ENCODE results near the gene CNTNAP1. TPM values are rescaled to one million over a fixed set of nuclear protein-coding genes. Genes with fewer than 3 reads are reported as not detected.

CNTNAP1 gene
- total RNA-seq, 2 experiments from 2014 or later: 1.8 to 1.9 TPM

DNA sequence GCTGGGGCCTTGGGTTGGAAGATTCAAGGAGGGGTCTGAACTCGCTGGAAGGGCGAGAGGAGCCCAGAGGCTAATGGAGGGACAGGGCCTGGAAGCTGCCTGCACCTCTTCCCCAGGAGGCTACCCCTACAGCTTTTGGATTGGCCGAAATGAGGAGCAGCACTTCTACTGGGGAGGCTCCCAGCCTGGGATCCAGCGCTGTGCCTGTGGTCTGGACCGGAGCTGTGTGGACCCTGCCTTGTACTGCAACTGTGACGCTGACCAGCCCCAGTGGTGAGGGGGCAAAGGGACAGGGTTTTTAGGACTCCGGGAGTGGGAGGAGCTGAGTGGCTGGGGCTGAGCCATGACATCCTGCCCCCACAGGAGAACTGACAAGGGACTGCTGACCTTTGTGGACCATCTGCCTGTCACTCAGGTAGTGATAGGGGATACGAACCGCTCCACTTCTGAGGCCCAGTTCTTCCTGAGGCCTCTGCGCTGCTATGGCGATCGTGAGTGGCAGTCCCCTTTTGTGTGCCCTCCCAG lies 8.8 kb downstream of the CNTNAP1 start:
- ChIA-PET CTCF (interaction anchor here (1.8 kb wide), 1 partner anchor 10 kb away, joined by 4 read pairs; the partner anchor contains the start of gene CCR10), POLR2A (no interaction called here)
- no peaks in the 10 kb centered on the region for H3K27me3 Mint-ChIP-seq
- DNase-seq: no peak
- H3K9me3 Mint-ChIP-seq: no peaks in the 10 kb centered on the region
- H3K27ac Mint-ChIP-seq: no peak overlapping the region
- peaks cover 2% of the 10 kb centered on the region for H3K36me3 Mint-ChIP-seq
- H3K4me1 Mint-ChIP-seq (ENCODE audit: low read depth): no peaks in the 10 kb centered on the region
- intact Hi-C loops (cut with micrococcal nuclease): no loop called here
- H3K4me3 Mint-ChIP-seq: no peak overlapping the region

DNA sequence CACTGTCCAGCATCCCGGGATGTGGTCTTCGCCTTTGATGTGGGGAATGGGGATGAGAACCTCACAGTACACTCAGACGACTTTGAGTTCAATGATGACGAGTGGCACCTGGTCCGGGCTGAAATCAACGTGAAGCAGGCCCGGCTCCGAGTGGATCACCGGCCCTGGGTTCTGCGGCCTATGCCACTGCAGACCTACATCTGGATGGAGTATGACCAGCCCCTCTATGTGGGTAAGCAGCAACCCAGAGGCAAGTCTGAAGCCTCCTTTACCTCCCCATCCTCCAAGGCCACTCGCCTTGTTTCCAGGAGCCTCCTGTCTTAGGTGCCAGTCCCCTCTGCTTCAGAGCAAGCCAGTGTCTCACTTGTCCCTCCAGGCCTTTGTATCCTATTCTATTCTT lies 10.2 kb downstream of the CNTNAP1 start:
- Mint-ChIP-seq H3K9me3 (no peaks in the 10 kb centered on the region), H3K4me1 (ENCODE audit: low read depth) (no peaks in the 10 kb centered on the region), H3K4me3 (no peak overlapping the region), H3K36me3 (peaks cover under 1% of the 10 kb centered on the region), H3K27me3 (no peaks in the 10 kb centered on the region), H3K27ac (no peak overlapping the region)
- POLR2A ChIA-PET: no interaction called here
- DNase-seq: no peak
- CTCF ChIA-PET: interaction anchor here (0.6 to 1.8 kb wide), 2 partner anchors 11 to 71 kb away, joined by 3 to 4 read pairs; partner anchors contain the start of gene CCR10
- intact Hi-C loops (cut with micrococcal nuclease): no loop called here

DNA sequence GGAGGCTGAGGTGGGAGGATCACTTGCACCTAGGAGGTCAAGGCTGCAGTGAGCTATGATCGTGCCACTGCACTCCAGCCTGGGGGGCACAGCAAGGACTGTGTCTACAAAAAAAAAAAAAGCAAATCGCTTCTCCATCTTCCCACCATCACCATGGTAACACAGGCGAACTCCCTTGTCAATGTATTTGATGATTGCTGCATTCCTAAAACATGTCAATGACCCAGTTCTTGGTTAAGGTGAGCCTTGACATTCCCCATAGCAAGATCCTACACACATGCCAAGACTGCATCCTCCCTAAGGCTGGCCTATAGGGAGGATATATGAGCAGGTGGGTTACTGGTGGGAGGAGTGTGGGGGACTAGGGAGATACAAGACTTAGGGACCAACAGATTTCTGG lies 12.2 kb downstream of the CNTNAP1 start:
- Mint-ChIP-seq H3K36me3 (peaks cover 4% of the 10 kb centered on the region), H3K4me1 (ENCODE audit: low read depth) (no peaks in the 10 kb centered on the region), H3K27me3 (no peaks in the 10 kb centered on the region), H3K27ac (no peak overlapping the region), H3K4me3 (no peak overlapping the region), H3K9me3 (no peaks in the 10 kb centered on the region)
- DNase-seq: no peak
- CTCF ChIA-PET: no interaction called here
- POLR2A ChIA-PET: no interaction called here
- intact Hi-C loops (cut with micrococcal nuclease): no loop called here

DNA sequence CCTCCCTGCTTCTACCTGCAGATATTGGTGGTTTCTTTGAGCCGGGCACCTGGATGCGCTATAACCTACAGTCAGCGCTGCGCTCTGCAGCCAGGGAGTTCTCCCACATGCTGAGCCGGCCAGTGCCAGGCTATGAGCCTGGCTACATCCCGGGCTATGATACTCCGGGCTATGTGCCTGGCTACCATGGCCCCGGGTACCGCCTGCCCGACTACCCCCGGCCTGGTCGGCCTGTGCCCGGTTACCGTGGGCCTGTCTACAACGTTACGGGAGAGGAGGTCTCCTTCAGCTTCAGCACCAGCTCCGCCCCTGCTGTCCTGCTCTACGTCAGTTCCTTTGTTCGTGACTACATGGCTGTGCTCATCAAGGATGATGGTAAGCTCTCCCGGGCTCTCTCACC lies 13.2 kb downstream of the CNTNAP1 start:
- DNase-seq: no peak
- H3K4me1 Mint-ChIP-seq (ENCODE audit: low read depth): no peaks in the 10 kb centered on the region
- H3K36me3 Mint-ChIP-seq: peaks cover 7% of the 10 kb centered on the region
- no peak overlapping the region for H3K27ac Mint-ChIP-seq
- no peaks in the 10 kb centered on the region for H3K27me3 Mint-ChIP-seq
- no peak overlapping the region for H3K4me3 Mint-ChIP-seq
- CTCF ChIA-PET: no interaction called here
- intact Hi-C loops (cut with micrococcal nuclease): no loop called here
- POLR2A ChIA-PET: no interaction called here
- H3K9me3 Mint-ChIP-seq: no peaks in the 10 kb centered on the region

DNA sequence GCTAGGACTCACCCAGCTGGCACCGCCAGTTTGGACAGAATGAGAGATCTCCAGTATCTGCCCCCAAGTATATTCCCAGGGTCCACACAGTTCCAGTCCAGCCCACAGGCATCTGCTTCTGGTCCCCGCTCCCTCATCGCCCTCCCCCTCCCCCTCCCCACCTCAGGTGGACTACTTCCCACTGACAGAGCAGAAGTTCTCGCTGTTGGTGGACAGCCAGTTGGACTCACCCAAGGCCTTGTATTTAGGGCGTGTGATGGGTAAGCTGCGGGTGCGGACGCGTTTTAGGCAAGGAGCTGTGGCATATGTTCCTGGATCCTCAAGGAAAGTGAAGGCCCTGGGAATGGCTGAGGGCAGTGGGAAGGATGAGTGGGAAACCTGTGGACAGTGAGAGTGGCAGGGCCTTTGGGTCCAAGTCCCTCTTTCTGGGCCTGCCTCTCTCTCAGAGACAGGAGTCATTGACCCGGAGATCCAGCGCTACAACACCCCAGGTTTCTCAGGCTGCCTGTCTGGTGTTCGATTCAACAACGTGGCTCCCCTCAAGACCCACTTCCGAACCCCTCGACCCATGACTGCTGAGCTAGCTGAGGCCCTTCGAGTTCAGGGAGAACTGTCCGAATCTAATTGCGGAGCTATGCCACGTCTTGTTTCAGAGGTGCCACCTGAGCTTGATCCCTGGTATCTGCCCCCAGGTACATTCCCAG lies 14.9 kb downstream of the CNTNAP1 start:
- Mint-ChIP-seq H3K4me3 (no peak overlapping the region), H3K4me1 (ENCODE audit: low read depth) (no peaks in the 10 kb centered on the region), H3K27me3 (no peaks in the 10 kb centered on the region), H3K36me3 (peaks cover 19% of the 10 kb centered on the region), H3K9me3 (no peaks in the 10 kb centered on the region), H3K27ac (no peak overlapping the region)
- POLR2A ChIA-PET: no interaction called here
- CTCF ChIA-PET: no interaction called here
- intact Hi-C loops (cut with micrococcal nuclease): no loop called here
- DNase-seq: no peak

DNA sequence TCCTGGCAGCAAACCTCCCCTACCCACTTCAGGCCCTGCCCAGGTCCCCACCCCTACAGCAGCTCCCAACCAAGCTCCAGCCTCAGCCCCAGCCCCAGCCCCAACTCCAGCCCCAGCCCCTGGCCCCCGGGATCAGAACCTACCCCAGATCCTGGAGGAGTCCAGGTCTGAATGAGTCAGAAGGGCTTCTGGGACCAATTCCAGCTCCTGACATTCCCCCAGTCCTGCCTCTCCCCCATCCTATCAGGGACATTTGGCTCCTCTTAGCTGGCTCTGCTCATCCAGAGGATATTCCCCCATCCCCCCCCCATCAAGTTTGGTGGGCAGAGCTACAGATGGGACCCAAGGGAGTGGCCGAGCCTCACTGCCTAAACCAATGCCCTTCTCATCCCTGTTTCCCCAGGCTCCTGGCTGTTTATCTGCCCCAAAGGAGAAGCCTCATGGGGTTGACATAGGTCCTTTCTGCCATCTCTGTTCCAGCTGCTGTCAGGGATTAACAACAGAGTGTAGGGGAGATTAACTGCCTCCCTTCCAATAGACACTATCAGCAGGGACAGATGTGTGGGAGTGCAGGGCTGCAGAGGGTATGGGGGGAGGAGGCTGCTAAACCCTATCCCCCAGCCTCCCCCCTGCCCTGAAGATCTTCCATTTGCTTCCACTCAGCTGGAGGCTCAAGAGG lies 16.5 kb downstream of the CNTNAP1 start:
- no peaks in the 10 kb centered on the region for H3K9me3 Mint-ChIP-seq
- ChIA-PET POLR2A (no interaction called here), CTCF (interaction anchor here (1.2 kb wide), 1 partner anchor 229 kb away, joined by 3 read pairs; no protein-coding TSS in a partner anchor)

DNA sequence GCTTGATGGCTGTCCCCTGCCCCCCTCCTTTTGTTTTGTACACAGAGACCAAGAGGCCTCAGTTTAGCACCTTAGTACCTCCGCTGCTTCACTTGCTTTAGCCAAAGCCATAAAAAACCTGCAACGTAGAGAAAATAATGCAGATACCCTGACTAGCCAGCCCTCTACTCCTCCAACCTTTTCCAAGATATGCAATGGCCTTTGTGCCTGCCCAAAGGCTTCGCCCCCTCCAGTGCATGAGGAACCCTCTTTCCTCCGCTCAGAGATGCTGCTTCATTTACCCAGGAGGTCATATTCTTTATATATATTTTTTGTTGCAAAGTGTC lies 17.0 kb downstream of the CNTNAP1 start:
- H3K36me3 Mint-ChIP-seq: peaks cover 37% of the 10 kb centered on the region
- intact Hi-C loops (cut with micrococcal nuclease): no loop called here
- H3K4me3 Mint-ChIP-seq: no peak overlapping the region
- peaks cover 4% of the 10 kb centered on the region for H3K4me1 Mint-ChIP-seq (ENCODE audit: low read depth)
- DNase-seq: no peak
- H3K9me3 Mint-ChIP-seq: no peaks in the 10 kb centered on the region
- ChIA-PET CTCF (interaction anchor here (1.1 to 1.2 kb wide), 2 partner anchors 28 to 229 kb away, joined by 3 read pairs; no protein-coding TSS in a partner anchor), POLR2A (no interaction called here)
- H3K27me3 Mint-ChIP-seq: no peaks in the 10 kb centered on the region
- H3K27ac Mint-ChIP-seq: no peak overlapping the region

More for the DNA sequence above, 16.5 kb downstream of the CNTNAP1 start:
- intact Hi-C loops (cut with micrococcal nuclease): no loop called here
- H3K4me1 Mint-ChIP-seq (ENCODE audit: low read depth): peaks cover 2% of the 10 kb centered on the region
- DNase-seq: no peak
- H3K27ac Mint-ChIP-seq: no peak overlapping the region
- no peaks in the 10 kb centered on the region for H3K27me3 Mint-ChIP-seq
- H3K36me3 Mint-ChIP-seq: peaks cover 32% of the 10 kb centered on the region
- H3K4me3 Mint-ChIP-seq: no peak overlapping the region

DNA sequence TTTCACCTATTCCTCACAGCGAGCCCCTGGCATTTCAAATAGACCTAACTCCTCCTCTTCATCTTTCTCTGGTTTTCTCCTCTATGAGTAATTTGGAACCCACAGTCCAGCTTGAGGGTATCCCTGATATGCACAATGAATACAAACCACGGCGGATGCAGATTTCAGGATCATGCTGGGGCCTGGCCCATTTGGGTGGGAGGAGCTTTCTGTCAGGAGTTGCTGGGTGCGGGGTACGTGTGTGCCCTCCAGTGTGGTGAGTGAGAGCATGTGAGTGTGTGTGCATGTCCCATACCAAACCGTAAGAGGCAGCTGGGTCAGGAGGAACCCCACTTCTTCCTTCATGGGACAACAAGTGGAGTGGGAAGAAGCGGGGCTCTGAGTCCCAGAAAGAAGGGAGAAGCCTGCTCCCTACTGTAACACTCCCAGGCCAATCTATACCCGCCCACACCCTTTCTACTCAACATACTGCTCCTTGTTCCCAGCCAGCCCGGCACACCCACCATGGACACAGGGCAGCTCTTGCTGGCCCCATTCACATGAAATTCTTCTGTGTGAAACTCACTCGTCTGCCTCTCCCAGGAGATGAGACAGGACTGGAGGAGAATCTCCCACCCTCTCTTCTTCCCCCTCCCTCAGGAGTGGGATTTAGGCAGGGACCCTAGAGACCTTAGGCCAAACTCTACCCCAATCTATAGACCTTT lies 18.4 kb downstream of the CNTNAP1 start:
- H3K27me3 Mint-ChIP-seq: no peaks in the 10 kb centered on the region
- DNase-seq: no peak
- H3K36me3 Mint-ChIP-seq: peaks cover 47% of the 10 kb centered on the region
- POLR2A ChIA-PET: no interaction called here
- intact Hi-C loops (cut with micrococcal nuclease): loop anchor here (10.0 kb wide), 1 partner anchor 124 kb away; the partner anchor contains the start of gene BECN1
- H3K4me1 Mint-ChIP-seq (ENCODE audit: low read depth): peaks cover 14% of the 10 kb centered on the region
- H3K9me3 Mint-ChIP-seq: no peaks in the 10 kb centered on the region
- CTCF ChIA-PET: interaction anchor here (1.1 kb wide), 1 partner anchor 29 kb away, joined by 3 read pairs; no protein-coding TSS in a partner anchor
- H3K4me3 Mint-ChIP-seq: no peak overlapping the region
- no peak overlapping the region for H3K27ac Mint-ChIP-seq

DNA sequence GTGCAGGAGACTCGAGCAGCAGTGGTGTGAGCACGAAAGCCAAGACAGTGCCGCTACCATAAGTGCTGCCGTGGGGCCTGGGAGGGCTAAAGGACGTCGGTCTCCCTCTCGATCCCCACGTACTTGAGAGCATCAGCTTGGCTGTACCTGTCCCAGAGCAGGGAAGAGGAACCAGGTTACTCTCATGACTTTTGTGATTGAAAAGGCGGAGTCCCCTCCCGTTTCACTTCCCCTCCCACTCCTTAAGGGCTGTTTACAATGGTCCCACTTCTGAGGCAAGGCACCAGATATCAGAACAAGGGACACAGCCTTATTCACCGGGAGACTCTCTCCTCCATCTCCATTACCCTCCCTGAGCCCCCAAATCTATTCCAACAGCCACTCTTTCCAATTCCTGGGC lies 20.1 kb downstream of the CNTNAP1 start:
- peaks cover 27% of the 10 kb centered on the region for H3K4me1 Mint-ChIP-seq (ENCODE audit: low read depth)
- POLR2A ChIA-PET: no interaction called here
- no peaks in the 10 kb centered on the region for H3K27me3 Mint-ChIP-seq
- no peak overlapping the region for H3K27ac Mint-ChIP-seq
- no peak for DNase-seq
- no peaks in the 10 kb centered on the region for H3K9me3 Mint-ChIP-seq
- intact Hi-C loops (cut with micrococcal nuclease): loop anchor here (10.0 kb wide), 1 partner anchor 122 kb away; the partner anchor contains the start of gene BECN1
- H3K36me3 Mint-ChIP-seq: peaks cover 58% of the 10 kb centered on the region
- H3K4me3 Mint-ChIP-seq: no peak overlapping the region
- CTCF ChIA-PET: no interaction called here

DNA sequence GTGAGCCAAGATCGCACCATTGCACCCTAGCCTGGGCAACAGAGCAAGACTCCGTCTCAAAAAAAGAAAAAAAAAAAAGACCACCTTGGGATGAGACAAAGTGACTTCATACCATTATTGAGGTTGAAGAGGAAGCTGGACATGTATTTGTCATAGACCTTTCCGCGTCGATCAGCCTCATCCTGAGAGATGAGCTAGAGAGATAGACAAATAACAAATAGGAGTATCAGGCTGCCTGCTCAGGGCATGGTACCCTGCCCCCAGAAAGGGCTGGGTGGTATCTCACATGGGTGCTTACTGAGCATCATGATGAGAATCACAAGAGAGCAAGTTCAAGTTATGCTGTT lies 22.1 kb downstream of the CNTNAP1 start:
- H3K4me1 Mint-ChIP-seq (ENCODE audit: low read depth): peaks cover 43% of the 10 kb centered on the region
- CTCF ChIA-PET: interaction anchor here (2.3 kb wide), 1 partner anchor 126 kb away, joined by 8 read pairs; the partner anchor contains the start of gene PSMC3IP
- H3K4me3 Mint-ChIP-seq: no peak overlapping the region
- no peaks in the 10 kb centered on the region for H3K9me3 Mint-ChIP-seq
- DNase-seq: no peak
- intact Hi-C loops (cut with micrococcal nuclease): loop anchor here (2.0 to 10.0 kb wide), 3 partner anchors 26 to 120 kb away; partner anchors contain the start of genes BECN1 and EZH1
- H3K36me3 Mint-ChIP-seq: peaks cover 74% of the 10 kb centered on the region
- H3K27ac Mint-ChIP-seq: no peak overlapping the region
- H3K27me3 Mint-ChIP-seq: no peaks in the 10 kb centered on the region
- POLR2A ChIA-PET: interaction anchor here (0.7 to 1.1 kb wide), 2 partner anchors 65 to 95 kb away, joined by 3 to 6 read pairs; partner anchors contain the start of genes RETREG3 and TUBG1

DNA sequence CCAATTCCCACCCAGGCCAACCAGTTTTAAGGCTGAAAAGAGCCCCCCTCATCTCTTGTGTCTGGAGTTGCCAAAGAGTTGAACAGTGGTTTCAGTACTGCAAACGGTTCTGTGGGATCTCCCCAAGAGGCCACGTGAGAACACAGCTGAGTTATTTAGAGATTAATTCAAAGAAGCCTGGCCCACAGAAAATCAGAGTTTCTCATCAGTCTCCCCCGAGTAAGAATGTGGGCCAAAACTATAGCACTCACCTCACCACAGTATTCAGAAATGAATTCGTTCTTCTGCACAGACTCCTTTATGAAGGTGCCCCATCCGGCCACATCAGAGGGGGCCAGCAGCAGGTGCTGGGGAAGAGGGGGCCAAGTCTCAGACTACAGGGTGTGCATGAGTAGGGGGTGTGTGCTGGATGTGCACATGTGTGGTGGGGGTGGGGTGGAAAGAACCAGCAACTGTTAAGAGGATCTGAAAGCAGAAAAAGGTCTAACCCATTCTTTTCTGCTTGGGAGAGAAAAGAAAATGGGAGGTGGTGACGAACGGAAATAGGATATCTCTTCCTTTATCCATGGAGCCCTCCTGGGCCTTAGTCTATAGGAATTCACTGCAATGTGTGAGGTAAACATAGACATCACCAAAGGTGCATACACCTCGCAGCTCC lies 22.6 kb downstream of the CNTNAP1 start:
- H3K27me3 Mint-ChIP-seq: no peaks in the 10 kb centered on the region
- no peak overlapping the region for H3K4me3 Mint-ChIP-seq
- H3K9me3 Mint-ChIP-seq: no peaks in the 10 kb centered on the region
- ChIA-PET POLR2A (interaction anchor here (1.1 kb wide), 1 partner anchor 96 kb away, joined by 6 read pairs; the partner anchor contains the start of genes RETREG3 and TUBG1), CTCF (interaction anchor here (0.6 to 2.3 kb wide), 2 partner anchors 59 to 127 kb away, joined by 3 to 8 read pairs; partner anchors contain the start of gene PSMC3IP)
- peak overlapping the region; percentile 18 for H3K27ac Mint-ChIP-seq
- peaks cover 78% of the 10 kb centered on the region for H3K36me3 Mint-ChIP-seq
- H3K4me1 Mint-ChIP-seq (ENCODE audit: low read depth): peaks cover 46% of the 10 kb centered on the region
- DNase-seq: peak; percentile 73
- intact Hi-C loops (cut with micrococcal nuclease): loop anchor here (2.0 to 10.0 kb wide), 4 partner anchors 26 to 120 kb away; partner anchors contain the start of genes BECN1, EZH1 and RAMP2
